Globus pallidus (tissue), 1 donor: Measurements from ENCODE around the gene KDM3A.

Experiments
- DNase-seq: peaks from one replicate; pipeline ENCODE4 v3.0.0-alpha.2; 2015; ENCODE audit warnings: low spot score

Gene KDM3A

GRCh38 chr2:86440631-86441391 lies at the start of gene KDM3A:
Gene KDM3A (plus strand): TSS chr2:86441371. CDS start chr2:86442048, 677 bp downstream.
- peak; percentile 98 for DNase-seq

- DNase-seq: no peak
Measured at GRCh38 chr2:86392873-86393518, 48.2 kb upstream of the KDM3A start.

GRCh38 chr2:86393521-86394491 lies 47.4 kb upstream of the KDM3A start:
- DNase-seq: peak; percentile 18

- DNase-seq: peak; percentile 67
Measured at GRCh38 chr2:86396291-86396785, 44.8 kb upstream of the KDM3A start.

GRCh38 chr2:86397986-86398385 lies 43.2 kb upstream of the KDM3A start:
- DNase-seq: no peak

GRCh38 chr2:86398500-86399474 lies 42.4 kb upstream of the KDM3A start:
- no peak for DNase-seq

- DNase-seq: no peak
Measured at GRCh38 chr2:86400321-86400720, 40.9 kb upstream of the KDM3A start.

GRCh38 chr2:86410581-86410980 lies 30.6 kb upstream of the KDM3A start:
- no peak for DNase-seq

- no peak for DNase-seq
Measured at GRCh38 chr2:86411396-86411795, 29.8 kb upstream of the KDM3A start.

- DNase-seq: no peak
Measured at GRCh38 chr2:86412007-86412406, 29.2 kb upstream of the KDM3A start.

- DNase-seq: no peak
Measured at GRCh38 chr2:86413296-86414094, 27.7 kb upstream of the KDM3A start.

- DNase-seq: no peak
Measured at GRCh38 chr2:86414996-86415395, 26.2 kb upstream of the KDM3A start.

- DNase-seq: peak; percentile 42
Measured at GRCh38 chr2:86416146-86416545, 25.0 kb upstream of the KDM3A start.

GRCh38 chr2:86417961-86418360 lies 23.2 kb upstream of the KDM3A start:
- DNase-seq: no peak

- DNase-seq: no peak
Measured at GRCh38 chr2:86420913-86421312, 20.3 kb upstream of the KDM3A start.

- no peak for DNase-seq
Measured at GRCh38 chr2:86426271-86426670, 14.9 kb upstream of the KDM3A start.

- DNase-seq: no peak
Measured at GRCh38 chr2:86429335-86429734, 11.8 kb upstream of the KDM3A start.

GRCh38 chr2:86430368-86430767 lies 10.8 kb upstream of the KDM3A start:
- no peak for DNase-seq

- DNase-seq: no peak
Measured at GRCh38 chr2:86433137-86433536, 8.0 kb upstream of the KDM3A start.

- no peak for DNase-seq
Measured at GRCh38 chr2:86434290-86434689, 6.9 kb upstream of the KDM3A start.
